A673 (cell line): Measurements from ENCODE around the gene HLA-B. TPM values are rescaled to one million over a fixed set of nuclear protein-coding genes. Genes with fewer than 3 reads are reported as not detected.

ENCODE experiments used
- BruUV-seq: library from RNA; stranded (reverse); fragments of 400-500 nt; replicated peaks from 2 replicates; lab custom pipeline; 2021; lab: Mats Ljungman, UMichigan
- CTCF ChIA-PET: fragments of 300-600 bp; sonication (Branson Sonifier 250); formaldehyde crosslinking; loops from one replicate; lab custom pipeline; 2022; ENCODE audit warnings: antibody characterized with exemption; lab: Charles Lee
- POLR2A ChIA-PET: fragments of 300-600 bp; sonication (Branson Sonifier 250); formaldehyde crosslinking; loops from one replicate; lab custom pipeline; 2022; ENCODE audit warnings: antibody characterized with exemption; ENCODE audit not compliant: low non-redundant PET; lab: Charles Lee
- DNase-seq: peaks from one replicate; pipeline ENCODE4 v3.0.0-alpha.2; 2015; ENCODE audit warnings: low spot score
- H3K27ac ChIP-seq: fragments of 200-600 bp; sonication (generic); 2 replicates; pipeline ENCODE4 v1.5.1; 2016; ENCODE audit warnings: mixed run types, low read depth, mild to moderate bottlenecking, mixed read lengths, antibody characterized with exemption, low read length; ENCODE audit not compliant: poor library complexity, severe bottlenecking
- H3K27me3 ChIP-seq: fragments of 200-600 bp; sonication (generic); replicated peaks from 2 replicates; pipeline ENCODE4 v1.6.1; 2017; ENCODE audit warnings: mixed run types, low read depth, mild to moderate bottlenecking, mixed read lengths, antibody characterized with exemption, low read length; ENCODE audit not compliant: insufficient read depth, poor library complexity
- H3K36me3 ChIP-seq: fragments of 200-600 bp; sonication (generic); 2 replicates; pipeline ENCODE4 v1.6.1; 2016; ENCODE audit warnings: mixed run types, mild to moderate bottlenecking, mixed read lengths, antibody characterized with exemption, low read length; ENCODE audit not compliant: insufficient read depth, poor library complexity, severe bottlenecking
- H3K4me1 ChIP-seq: fragments of 200-600 bp; sonication (generic); 2 replicates; pipeline ENCODE4 v1.6.1; 2017; ENCODE audit warnings: mixed run types, mild to moderate bottlenecking, mixed read lengths, antibody characterized with exemption, low read length; ENCODE audit not compliant: insufficient read depth, poor library complexity, severe bottlenecking
- H3K4me3 ChIP-seq: fragments of 200-600 bp; sonication (generic); 2 replicates; pipeline ENCODE4 v1.5.1; 2016; ENCODE audit warnings: low read depth, mixed run types, mild to moderate bottlenecking, mixed read lengths, low read length; ENCODE audit not compliant: poor library complexity, severe bottlenecking
- H3K9me3 ChIP-seq: fragments of 200-600 bp; sonication (generic); 2 replicates; pipeline ENCODE4 v1.6.1; 2016; ENCODE audit warnings: mixed run types, low read depth, mild to moderate bottlenecking, mixed read lengths, antibody characterized with exemption, low read length; ENCODE audit not compliant: poor library complexity, severe bottlenecking
- CTCF ChIP-seq: fragments of 300-800, 200-600 bp; sonication (generic); conservative IDR thresholded peaks from 2 replicates; pipeline ENCODE4 v1.5.1; 2017; ENCODE audit warnings: low read depth, mild to moderate bottlenecking, antibody characterized with exemption, low read length, moderate library complexity, mixed read lengths
- EZH2 ChIP-seq: fragments of 200-600 bp; sonication (generic); IDR thresholded peaks from 2 replicates; pipeline ENCODE4 v1.6.1; 2017; ENCODE audit warnings: borderline replicate concordance, low read depth, mild to moderate bottlenecking, mixed read lengths, antibody characterized with exemption, low read length; ENCODE audit not compliant: poor library complexity, severe bottlenecking
- intact Hi-C: fragments of 100-400 bp; cut with micrococcal nuclease; formaldehyde crosslinking; loops from one replicate; pipeline ENCODE4 v1.10.0; 2022; ENCODE audit not compliant: unreplicated experiment
- microRNA-seq: library from miRNA; unstranded; fragments of <30 nt; microRNA quantifications from one replicate; pipeline ENCODE4 v1.2.0, GENCODE V29; 2021
- total RNA-seq: library from RNA; stranded (reverse); gene quantifications from 2 replicates; pipeline ENCODE4 v1.2.3, GENCODE V29; 2021

Gene HLA-B
- total RNA-seq, 1 experiment from 2014 or later, result 27.3 TPM

DNA sequence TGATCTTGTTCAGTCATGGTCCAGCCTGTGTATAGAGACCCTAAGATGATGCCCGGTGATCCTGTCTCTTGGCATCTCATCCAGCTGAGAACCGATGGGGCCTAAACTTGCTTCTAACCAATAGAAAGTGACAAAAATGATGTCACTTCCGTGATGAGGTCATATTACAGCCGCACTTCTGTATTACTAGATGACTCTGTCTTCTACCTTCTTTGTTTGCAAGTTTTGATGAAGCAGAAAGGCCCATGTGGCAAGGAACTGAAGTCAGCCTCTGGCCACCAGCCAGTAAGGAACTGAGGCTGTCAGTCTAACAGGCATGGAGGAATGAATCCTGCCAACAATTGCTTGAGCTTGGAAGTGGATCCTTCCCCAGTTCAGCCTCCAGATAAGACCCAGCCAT is 52.3 kb downstream of the HLA-B start:
- intact Hi-C loops, result no loop called here
- POLR2A ChIA-PET, result interaction anchor here (0.7 kb wide), 1 partner anchor 64 kb away, joined by 3 read pairs; no protein-coding TSS in a partner anchor
- BruUV-seq, result no TSS peak
- H3K9me3 ChIP-seq, result no peaks in the 10 kb centered on the region
- CTCF ChIA-PET, result no interaction called here
- DNase-seq, result peak; percentile 12
- TF ChIP-seq CTCF, result no peak
- TF ChIP-seq EZH2, result no peak
- no peaks in the 10 kb centered on the region for H3K4me1 ChIP-seq
- no peak overlapping the region for H3K4me3 ChIP-seq
- no peaks in the 10 kb centered on the region for H3K36me3 ChIP-seq
- peaks cover 60% of the 10 kb centered on the region for H3K27me3 ChIP-seq
- no peak overlapping the region for H3K27ac ChIP-seq

Small RNA genes lying within 50 kb of the gene (microRNA-seq; reads per million reads assigned to microRNA genes)
- not detected for gene MIR6891

Other genes with a start within 250 kb of the HLA-B start
- gene C6orf15, start 244.6 kb downstream of the HLA-B start, total RNA-seq, result not detected in 2 replicates
- gene PSORS1C1, start 242.4 kb downstream of the HLA-B start, total RNA-seq, result 0.74 TPM in 1 of 2 replicates, not detected in the other
- gene CDSN, start 236.7 kb downstream of the HLA-B start, total RNA-seq, result not detected in 2 replicates
- gene PSORS1C2, start 218.1 kb downstream of the HLA-B start, total RNA-seq, result not detected in 2 replicates
- gene CCHCR1, start 199.4 kb downstream of the HLA-B start, total RNA-seq, result 51.7 and 58.0 TPM in 2 replicates
- gene TCF19, start 198.6 kb downstream of the HLA-B start, total RNA-seq, result 31.8 and 39.1 TPM in 2 replicates
- gene POU5F1, start 186.5 kb downstream of the HLA-B start, total RNA-seq, result not detected in 2 replicates
- 121 and 134 TPM in 2 replicates for gene HLA-C, start 85.1 kb downstream of the HLA-B start, total RNA-seq
- gene MICA, start 46.4 kb upstream of the HLA-B start, total RNA-seq, result 31.6 and 41.2 TPM in 2 replicates
- 11.1 and 12.7 TPM in 2 replicates for gene MICB, start 141.0 kb upstream of the HLA-B start, total RNA-seq
- gene MCCD1, start 171.8 kb upstream of the HLA-B start, total RNA-seq, result not detected in 2 replicates
- 558 and 594 TPM in 2 replicates for gene DDX39B, start 184.8 kb upstream of the HLA-B start, total RNA-seq
- gene ATP6V1G2, start 189.4 kb upstream of the HLA-B start, total RNA-seq, result 2.5 and 3.1 TPM in 2 replicates
- 15.7 and 17.2 TPM in 2 replicates for gene NFKBIL1, start 190.4 kb upstream of the HLA-B start, total RNA-seq
- gene LTA, start 215.1 kb upstream of the HLA-B start, total RNA-seq, result not detected in 2 replicates
- 0.17 and 0.42 TPM in 2 replicates for gene TNF, start 218.4 kb upstream of the HLA-B start, total RNA-seq
- not detected in 2 replicates for gene LTB, start 225.2 kb upstream of the HLA-B start, total RNA-seq
- gene LST1, start 229.1 kb upstream of the HLA-B start, total RNA-seq, result not detected in 2 replicates
- gene NCR3, start 235.8 kb upstream of the HLA-B start, total RNA-seq, result not detected in 2 replicates